Dendritic cell treated with granulocyte-macrophage colony-stimulating factor and Interleukin-4, amounts not matched to agents 40 ng/mL and 50 ng/mL, for 4 days (primary cell): Measurements from ENCODE around the gene ANAPC10.
"Not testable (repeated sequence)": the region's sequence is repeated elsewhere in the genome, so short reads cannot be mapped to it uniquely, and the experiment has no call there.

Experiments used
- H3K27ac Mint-ChIP-seq: one replicate; pipeline ENCODE4 v1.8.0; 2022; ENCODE audit warnings: mild to moderate bottlenecking, mixed read lengths
- H3K27me3 Mint-ChIP-seq: one replicate; pipeline ENCODE4 v1.8.0; 2022; ENCODE audit warnings: mild to moderate bottlenecking, mixed read lengths
- H3K36me3 Mint-ChIP-seq: one replicate; pipeline ENCODE4 v1.8.0; 2022; ENCODE audit warnings: low read depth, mixed read lengths
- H3K4me1 Mint-ChIP-seq: one replicate; pipeline ENCODE4 v1.8.0; 2022; ENCODE audit warnings: low read depth, mixed read lengths
- H3K4me3 Mint-ChIP-seq: one replicate; pipeline ENCODE4 v1.8.0; 2022; ENCODE audit warnings: mild to moderate bottlenecking, moderate library complexity, mixed read lengths
- H3K9me3 Mint-ChIP-seq: one replicate; pipeline ENCODE4 v1.8.0; 2022; ENCODE audit warnings: mixed read lengths
- intact Hi-C: fragments of 100-400 bp; cut with micrococcal nuclease; formaldehyde crosslinking; loops from one replicate; pipeline ENCODE4 v1.15.0; 2022

ANAPC10 gene

DNA sequence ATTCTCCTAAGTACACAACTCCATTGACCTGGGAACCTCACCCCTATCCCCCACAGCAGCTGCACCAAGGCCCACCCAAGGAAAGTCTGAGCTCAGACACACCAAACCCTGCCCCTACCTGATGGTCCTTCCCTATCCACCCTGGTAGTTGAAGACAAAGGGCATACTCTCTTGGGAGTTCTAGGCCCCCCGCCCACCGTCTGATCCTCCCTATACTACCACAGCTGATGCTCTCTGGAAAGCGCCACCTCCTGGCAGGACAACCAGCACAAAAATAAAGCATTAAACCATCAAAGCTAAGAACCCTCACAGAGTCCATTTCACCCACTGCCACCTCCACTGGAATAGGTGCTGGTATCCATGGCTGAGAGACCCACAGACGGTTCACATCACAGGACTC, 83.6 kb downstream of the ANAPC10 start:
- Mint-ChIP-seq H3K4me1 (peaks cover 24% of the 10 kb centered on the region), H3K36me3 (peaks cover 43% of the 10 kb centered on the region), H3K27me3 (no peaks in the 10 kb centered on the region), H3K9me3 (peaks cover 42% of the 10 kb centered on the region), H3K4me3 (no peak overlapping the region), H3K27ac (peak overlapping the region; percentile 58)
- intact Hi-C loops: no loop called here

DNA sequence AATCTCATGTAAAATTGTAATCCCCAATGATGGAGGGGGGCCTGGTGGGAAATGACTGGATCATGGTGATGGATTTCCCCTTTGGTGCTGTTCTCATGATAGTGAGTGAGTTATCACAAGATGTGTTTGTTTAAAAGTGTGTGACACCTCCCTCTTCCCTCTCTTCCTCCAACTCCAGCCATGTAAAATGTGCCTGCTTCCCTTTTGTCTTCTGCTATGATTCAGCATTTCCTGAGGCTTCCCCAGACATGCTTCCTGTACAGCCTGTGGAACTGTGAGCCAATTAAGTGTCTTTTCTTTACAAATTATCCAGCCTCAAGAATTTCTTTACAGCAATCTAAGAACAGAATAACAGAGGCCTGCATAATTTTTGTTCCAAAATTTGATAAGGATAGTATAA, 85.2 kb downstream of the ANAPC10 start:
- Mint-ChIP-seq H3K4me3 (no peak overlapping the region), H3K27me3 (no peaks in the 10 kb centered on the region), H3K4me1 (peaks cover 21% of the 10 kb centered on the region), H3K36me3 (peaks cover 43% of the 10 kb centered on the region), H3K27ac (peak overlapping the region; percentile 59), H3K9me3 (peaks cover 46% of the 10 kb centered on the region)
- intact Hi-C loops: no loop called here

DNA sequence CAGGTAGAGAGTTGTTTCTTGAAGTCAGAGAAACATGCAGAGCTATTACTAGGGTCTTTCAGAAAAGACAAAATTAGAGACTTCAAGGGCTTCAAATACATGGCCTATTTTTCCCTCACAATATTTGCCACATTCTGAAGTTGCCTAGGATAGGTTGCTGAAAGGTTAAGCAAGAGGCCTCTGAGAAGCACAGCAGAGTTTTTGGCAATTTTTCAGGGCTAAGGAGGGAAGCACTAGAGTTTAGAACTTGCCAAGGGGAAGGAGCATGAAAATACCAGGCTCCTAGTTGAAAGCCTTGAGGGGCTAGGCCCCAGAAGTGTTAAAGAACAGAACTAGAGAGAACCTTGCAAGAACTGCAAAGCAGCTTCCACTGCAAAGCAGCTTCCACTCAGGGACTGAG, 86.4 kb downstream of the ANAPC10 start:
- Mint-ChIP-seq H3K9me3 (peaks cover 56% of the 10 kb centered on the region), H3K27ac (no peak overlapping the region), H3K4me1 (peaks cover 21% of the 10 kb centered on the region), H3K4me3 (no peak overlapping the region), H3K27me3 (no peaks in the 10 kb centered on the region), H3K36me3 (peaks cover 43% of the 10 kb centered on the region)
- intact Hi-C loops: no loop called here

DNA sequence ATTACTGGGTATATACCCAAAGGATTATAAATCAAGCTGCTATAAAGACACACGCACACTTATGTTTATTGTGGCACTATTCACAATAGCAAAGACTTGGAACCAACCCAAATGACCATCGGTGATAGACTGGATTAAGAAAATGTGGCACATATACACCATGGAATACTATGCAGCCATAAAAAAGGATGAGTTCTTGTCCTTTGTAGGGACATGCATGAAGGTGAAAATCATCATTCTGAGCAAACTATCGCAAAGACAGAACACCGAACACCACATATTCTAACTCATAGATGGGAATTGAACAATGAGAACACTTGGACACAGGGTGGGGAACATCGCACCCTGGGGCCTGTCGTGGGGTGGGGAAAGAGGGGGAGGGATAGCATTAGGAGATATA, 87.7 kb downstream of the ANAPC10 start:
- H3K9me3 Mint-ChIP-seq: peaks cover 44% of the 10 kb centered on the region
- H3K4me3 Mint-ChIP-seq, H3K27ac Mint-ChIP-seq, intact Hi-C loops, H3K27me3 Mint-ChIP-seq: not testable (repeated sequence)
- H3K4me1 Mint-ChIP-seq: peaks cover 21% of the 10 kb centered on the region
- H3K36me3 Mint-ChIP-seq: peaks cover 30% of the 10 kb centered on the region

DNA sequence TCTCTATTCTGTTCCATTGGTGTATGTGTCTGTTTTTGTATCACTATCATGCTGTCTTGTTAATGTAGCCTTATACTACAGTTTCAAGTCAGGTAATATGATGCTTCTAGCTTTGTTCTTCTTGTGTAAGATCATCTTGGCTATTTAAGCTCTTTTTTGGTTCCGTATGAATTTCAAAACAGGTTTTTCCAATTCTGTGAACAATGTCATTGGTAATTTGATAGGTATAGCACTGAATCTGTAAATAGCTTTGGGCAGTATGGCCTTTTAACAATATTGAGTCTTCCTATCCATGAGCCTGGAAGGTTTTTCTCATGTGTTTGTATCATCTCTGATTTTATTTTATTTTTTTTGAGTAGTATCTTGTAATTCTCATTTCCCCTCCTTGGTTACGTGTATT, 94.3 kb downstream of the ANAPC10 start:
- no peak overlapping the region for H3K4me3 Mint-ChIP-seq
- intact Hi-C loops: no loop called here
- peaks cover 21% of the 10 kb centered on the region for H3K36me3 Mint-ChIP-seq
- H3K4me1 Mint-ChIP-seq: peaks cover 11% of the 10 kb centered on the region
- no peaks in the 10 kb centered on the region for H3K27me3 Mint-ChIP-seq
- H3K9me3 Mint-ChIP-seq: peaks cover 37% of the 10 kb centered on the region
- no peak overlapping the region for H3K27ac Mint-ChIP-seq

DNA sequence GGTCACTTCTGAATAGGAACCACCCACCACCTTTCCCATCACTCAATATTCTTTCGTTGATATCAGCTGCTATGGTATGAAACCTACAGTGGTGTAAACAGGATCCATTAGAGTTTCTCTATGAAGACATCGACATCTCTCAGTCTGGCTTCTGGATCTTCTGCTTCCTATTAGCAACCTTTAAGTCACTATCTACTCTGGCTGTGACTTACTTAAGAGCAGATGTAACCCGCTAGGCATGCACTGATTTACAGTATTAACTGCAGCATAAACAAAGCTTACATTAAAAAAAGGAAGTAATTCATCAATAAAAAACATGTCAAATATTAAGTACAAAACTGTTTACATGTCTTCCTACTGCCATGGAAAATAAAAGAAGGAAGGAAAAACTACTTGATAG, 96.4 kb downstream of the ANAPC10 start:
- peaks cover 24% of the 10 kb centered on the region for H3K36me3 Mint-ChIP-seq
- H3K27me3 Mint-ChIP-seq: no peaks in the 10 kb centered on the region
- H3K9me3 Mint-ChIP-seq: peaks cover 39% of the 10 kb centered on the region
- H3K4me1 Mint-ChIP-seq: peaks cover 15% of the 10 kb centered on the region
- intact Hi-C loops: no loop called here
- H3K4me3 Mint-ChIP-seq: no peak overlapping the region
- H3K27ac Mint-ChIP-seq: peak overlapping the region; percentile 40

DNA sequence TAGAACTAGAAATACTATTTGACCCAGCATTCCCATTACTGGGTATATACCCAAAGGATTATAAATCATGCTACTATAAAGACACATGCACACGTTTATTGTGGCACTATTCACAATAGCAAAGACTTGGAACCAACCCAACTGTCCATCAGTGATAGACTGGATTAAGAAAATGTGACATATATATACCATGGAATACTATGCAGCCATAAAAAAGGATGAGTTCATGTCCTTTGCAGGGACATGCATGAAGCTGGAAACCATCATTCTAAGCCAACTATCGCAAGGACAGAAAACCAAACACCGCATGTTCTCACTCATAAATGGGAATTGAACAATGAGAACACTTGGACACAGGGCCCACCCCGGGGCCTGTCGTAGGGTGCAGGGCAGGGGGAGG, 97.3 kb downstream of the ANAPC10 start:
- H3K27me3 Mint-ChIP-seq, H3K4me3 Mint-ChIP-seq, H3K27ac Mint-ChIP-seq, intact Hi-C loops: not testable (repeated sequence)
- H3K9me3 Mint-ChIP-seq: peaks cover 42% of the 10 kb centered on the region
- H3K4me1 Mint-ChIP-seq: peaks cover 15% of the 10 kb centered on the region
- H3K36me3 Mint-ChIP-seq: peaks cover 33% of the 10 kb centered on the region

DNA sequence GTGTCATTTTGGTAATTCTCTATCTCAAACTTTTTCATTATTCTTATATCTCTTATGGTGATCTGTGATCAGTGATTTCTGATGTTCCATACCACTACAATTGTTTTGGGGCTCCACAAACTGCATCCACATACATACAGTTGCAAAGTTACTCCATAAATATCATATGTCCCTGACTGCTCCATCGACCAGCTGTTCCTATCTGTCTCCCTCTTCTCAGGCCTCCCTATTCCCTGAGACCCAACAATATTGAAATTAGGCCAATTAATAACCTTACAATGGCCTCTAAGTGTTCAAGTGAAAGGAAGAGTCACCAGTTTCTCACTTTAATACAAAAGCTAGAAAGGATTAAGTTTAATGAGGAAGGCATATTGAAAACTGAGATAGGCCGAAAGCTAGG, 108.7 kb downstream of the ANAPC10 start:
- intact Hi-C loops: no loop called here
- Mint-ChIP-seq H3K9me3 (no peaks in the 10 kb centered on the region), H3K27ac (no peak overlapping the region), H3K4me1 (no peaks in the 10 kb centered on the region), H3K4me3 (no peak overlapping the region), H3K36me3 (peaks cover 14% of the 10 kb centered on the region), H3K27me3 (no peaks in the 10 kb centered on the region)

DNA sequence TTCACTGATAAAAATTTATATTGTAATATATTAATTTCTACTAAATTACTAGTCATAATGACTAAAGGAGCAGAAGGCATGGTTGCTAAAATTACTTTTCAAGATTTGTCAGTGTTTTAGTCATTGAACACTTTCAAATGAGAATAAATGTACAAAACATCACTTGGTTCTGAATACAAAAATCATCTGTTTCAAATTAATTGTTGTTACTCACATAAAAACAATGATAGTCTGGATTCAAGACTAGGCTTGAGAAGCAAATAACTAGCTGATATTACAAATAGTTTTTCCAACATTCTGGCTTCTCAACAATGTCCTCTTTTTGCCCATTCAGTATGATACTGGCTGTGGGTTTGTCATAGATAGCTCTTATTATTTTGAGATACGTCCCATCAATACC, 112.5 kb downstream of the ANAPC10 start:
- Mint-ChIP-seq H3K4me3 (no peak overlapping the region), H3K4me1 (no peaks in the 10 kb centered on the region), H3K9me3 (peaks cover 2% of the 10 kb centered on the region), H3K27ac (no peak overlapping the region), H3K27me3 (no peaks in the 10 kb centered on the region), H3K36me3 (no peaks in the 10 kb centered on the region)
- intact Hi-C loops: no loop called here

DNA sequence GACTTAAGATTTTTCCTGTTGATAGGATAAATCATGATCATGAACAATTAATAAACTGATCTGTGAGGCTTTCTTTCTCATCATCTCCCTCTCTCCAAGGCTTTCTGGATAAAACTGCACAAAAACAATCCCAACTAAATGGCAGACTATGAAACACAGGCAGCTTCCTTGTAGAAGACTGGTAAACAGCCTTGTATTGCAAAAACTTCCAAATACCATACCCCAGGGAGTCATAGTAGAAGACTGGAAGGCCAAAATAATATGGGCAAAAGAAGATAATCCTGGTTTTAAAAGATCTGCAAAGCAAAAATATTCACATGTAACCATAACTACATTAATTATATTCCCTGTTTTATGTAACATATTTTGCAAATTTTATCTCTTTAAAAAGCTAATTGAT, 113.0 kb downstream of the ANAPC10 start:
- Mint-ChIP-seq H3K4me1 (no peaks in the 10 kb centered on the region), H3K27ac (no peak overlapping the region), H3K27me3 (no peaks in the 10 kb centered on the region), H3K36me3 (no peaks in the 10 kb centered on the region), H3K9me3 (peaks cover 7% of the 10 kb centered on the region), H3K4me3 (no peak overlapping the region)
- intact Hi-C loops: no loop called here

DNA sequence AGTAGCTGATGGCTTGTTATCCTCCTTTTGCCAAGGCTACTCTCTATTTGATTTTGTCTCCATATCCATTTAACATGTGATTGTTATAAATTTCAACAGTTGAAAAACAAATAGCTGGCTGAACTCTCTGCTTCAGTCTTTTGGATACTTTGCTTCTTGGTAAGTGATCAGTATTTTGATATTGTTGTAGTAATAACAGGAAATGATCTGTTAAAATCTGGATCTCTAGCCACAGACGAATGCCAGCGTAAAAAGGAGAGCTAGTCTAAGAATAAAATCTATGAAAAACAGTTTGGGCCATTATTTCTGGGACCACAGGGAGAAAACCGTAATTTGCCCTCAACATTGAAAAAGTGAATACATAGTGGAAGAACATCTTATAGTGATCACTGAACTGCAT, 113.8 kb downstream of the ANAPC10 start:
- no peaks in the 10 kb centered on the region for H3K4me1 Mint-ChIP-seq
- no peak overlapping the region for H3K4me3 Mint-ChIP-seq
- peaks cover 15% of the 10 kb centered on the region for H3K9me3 Mint-ChIP-seq
- no peaks in the 10 kb centered on the region for H3K36me3 Mint-ChIP-seq
- H3K27me3 Mint-ChIP-seq: no peaks in the 10 kb centered on the region
- intact Hi-C loops: no loop called here
- no peak overlapping the region for H3K27ac Mint-ChIP-seq

DNA sequence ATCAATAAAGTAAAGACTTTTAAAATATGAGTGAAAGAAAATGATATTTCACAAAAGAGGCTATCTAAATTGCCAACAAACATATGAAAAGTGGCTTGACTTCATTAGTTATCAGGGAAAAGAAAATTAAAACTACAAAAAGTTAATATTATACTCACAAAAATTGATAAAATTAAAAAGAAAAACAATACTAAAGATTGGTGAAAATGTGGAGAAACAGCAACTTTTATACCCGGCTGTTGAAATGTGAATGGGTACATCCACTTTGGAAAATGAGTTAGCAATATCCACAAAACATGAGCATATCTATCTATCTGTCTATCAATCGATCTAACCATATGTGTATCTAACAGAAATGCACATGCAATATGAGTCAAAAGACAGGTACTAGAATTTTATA, 122.3 kb downstream of the ANAPC10 start:
- no peaks in the 10 kb centered on the region for H3K4me1 Mint-ChIP-seq
- no peak overlapping the region for H3K27ac Mint-ChIP-seq
- H3K36me3 Mint-ChIP-seq: no peaks in the 10 kb centered on the region
- intact Hi-C loops: loop anchor here (5.0 kb wide), 1 partner anchor 853 kb away; no protein-coding TSS in a partner anchor
- no peak overlapping the region for H3K4me3 Mint-ChIP-seq
- H3K9me3 Mint-ChIP-seq: peaks cover 20% of the 10 kb centered on the region
- H3K27me3 Mint-ChIP-seq: no peaks in the 10 kb centered on the region

DNA sequence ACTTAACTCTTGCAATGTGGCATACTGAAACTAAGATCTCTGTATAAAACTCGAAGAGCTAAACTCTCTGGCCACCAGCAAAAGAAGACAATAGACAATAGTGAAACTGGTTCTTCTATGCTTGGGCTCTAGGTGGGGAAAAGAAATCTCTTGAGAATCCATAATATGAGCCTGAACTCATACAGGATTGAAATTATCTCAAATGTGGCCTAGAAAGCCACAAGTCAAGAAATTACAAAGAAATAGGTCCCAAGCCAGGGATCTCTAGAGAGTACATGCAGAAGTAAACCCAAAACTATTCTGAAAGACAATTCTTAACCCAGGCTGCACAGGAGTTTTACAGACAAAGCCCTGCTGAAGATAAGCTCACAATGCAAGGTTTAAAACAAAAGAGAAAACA, 127.4 kb downstream of the ANAPC10 start:
- no peaks in the 10 kb centered on the region for H3K36me3 Mint-ChIP-seq
- no peaks in the 10 kb centered on the region for H3K9me3 Mint-ChIP-seq
- intact Hi-C loops: no loop called here
- H3K27me3 Mint-ChIP-seq: no peaks in the 10 kb centered on the region
- no peaks in the 10 kb centered on the region for H3K4me1 Mint-ChIP-seq
- no peak overlapping the region for H3K27ac Mint-ChIP-seq
- H3K4me3 Mint-ChIP-seq: no peak overlapping the region

DNA sequence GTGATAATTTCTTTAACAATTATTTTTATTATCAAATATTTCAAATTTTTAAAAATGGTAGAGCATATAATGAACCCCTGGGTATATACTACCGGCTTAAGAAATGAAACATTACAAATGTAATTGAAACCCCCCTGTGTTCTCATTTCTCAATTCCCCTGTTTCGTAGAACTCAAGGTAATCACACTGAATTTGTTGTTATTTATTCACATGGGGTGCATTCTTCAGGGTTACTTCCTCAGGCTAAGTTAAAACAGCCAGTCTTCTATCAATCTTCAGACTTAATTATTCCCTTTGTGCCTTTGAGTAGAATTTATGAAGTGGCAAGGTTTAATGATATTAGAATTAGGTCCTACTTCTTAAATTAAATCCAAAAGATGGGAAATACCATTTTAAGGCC, 128.2 kb downstream of the ANAPC10 start:
- H3K4me3 Mint-ChIP-seq: no peak overlapping the region
- H3K27ac Mint-ChIP-seq: no peak overlapping the region
- no peaks in the 10 kb centered on the region for H3K36me3 Mint-ChIP-seq
- intact Hi-C loops: no loop called here
- H3K27me3 Mint-ChIP-seq: no peaks in the 10 kb centered on the region
- H3K4me1 Mint-ChIP-seq: no peaks in the 10 kb centered on the region
- H3K9me3 Mint-ChIP-seq: no peaks in the 10 kb centered on the region

DNA sequence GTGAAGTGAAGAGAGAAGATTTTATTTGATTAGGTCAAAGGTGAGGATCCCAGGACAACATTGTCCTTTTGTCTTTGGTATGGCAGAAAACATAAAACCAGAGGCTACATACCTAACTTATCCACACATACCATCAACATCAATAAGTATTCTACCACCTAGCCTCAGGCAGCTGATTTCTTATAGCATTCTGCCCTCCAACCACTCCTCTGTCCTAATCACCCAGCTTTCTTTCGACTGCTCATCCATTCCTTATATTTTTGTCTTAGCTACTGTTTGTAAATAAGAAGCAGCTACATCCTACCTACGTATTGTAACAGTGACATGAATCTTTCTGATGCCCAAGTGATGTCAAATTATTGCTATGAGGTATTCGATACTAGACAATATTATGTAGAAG, 129.4 kb downstream of the ANAPC10 start:
- Mint-ChIP-seq H3K27me3 (no peaks in the 10 kb centered on the region), H3K27ac (no peak overlapping the region), H3K4me3 (no peak overlapping the region), H3K36me3 (no peaks in the 10 kb centered on the region), H3K4me1 (no peaks in the 10 kb centered on the region), H3K9me3 (no peaks in the 10 kb centered on the region)
- intact Hi-C loops: no loop called here
